ENCODE data around the gene DCTN4. TPM values are rescaled to one million over a fixed set of nuclear protein-coding genes. Genes with fewer than 3 reads are reported as not detected.

The DCTN4 gene
- total and polyA plus RNA-seq, 12 donors: 30.4 to 113 (median 84.3) TPM

- WGBS, 4 donors: 61 to 72% (median 69%) methylated on average over 6 of the region's 6 CpGs
- TF ChIP-seq CTCF (IDR thresholded peaks at IDR 0.05) (no peak), POLR2A (IDR thresholded peaks at IDR 0.05) (no peak)
- Histone ChIP-seq H3K36me3 (replicated peaks in 1 of 2) (no peaks in the 10 kb centered on the region), H3K9me3 (replicated peaks in 1 of 3) (no peaks in the 10 kb centered on the region), H3K27me3 (no peaks in the 10 kb centered on the region), H3K4me3 (no peak overlapping the region), H3K4me1 (replicated peaks in 1 of 2) (peaks cover 20 to 61% of the 10 kb centered on the region in 2 donors), H3K27ac (peak overlapping the region; percentile 40 to 85 (median 79))
- no peak for DNase-seq
- intact Hi-C loops (cut with DNase I): no loop called here
These were observed 30.6 kb upstream of the DCTN4 start for GRCh38 chr5:150789450-150789849.

DNA sequence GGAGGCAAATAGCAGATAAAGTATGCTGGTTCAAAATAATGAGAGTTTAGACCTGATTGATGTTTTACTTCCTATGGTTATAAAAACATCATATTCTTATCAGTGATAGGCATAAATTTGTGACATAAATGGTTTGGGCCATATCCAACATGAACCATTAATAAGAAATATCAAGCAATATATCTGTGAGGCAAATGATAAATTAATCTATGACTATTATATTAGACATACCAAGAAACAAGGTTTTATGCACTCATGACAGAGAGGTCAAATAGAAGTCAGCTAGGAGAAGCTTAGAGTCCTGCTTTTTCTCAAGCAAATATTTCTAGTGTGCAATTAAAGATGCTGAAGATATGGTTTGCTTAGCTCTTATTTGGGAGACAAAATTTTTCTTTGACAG lies 30.2 kb upstream of the DCTN4 start:
- no peaks in the 10 kb centered on the region for H3K9me3 ChIP-seq (replicated peaks in 1 of 3)
- no peak overlapping the region for H3K4me3 ChIP-seq
- intact Hi-C loops (cut with DNase I): no loop called here
- TF ChIP-seq POLR2A (IDR thresholded peaks at IDR 0.05) (no peak), CTCF (IDR thresholded peaks at IDR 0.05) (no peak)
- no peaks in the 10 kb centered on the region for H3K36me3 ChIP-seq (replicated peaks in 1 of 2)
- peaks cover 21 to 66% of the 10 kb centered on the region in 2 donors for H3K4me1 ChIP-seq (replicated peaks in 1 of 2)
- H3K27me3 ChIP-seq: no peaks in the 10 kb centered on the region
- no peak for DNase-seq
- H3K27ac ChIP-seq: peak overlapping the region in 4 of 5 donors; percentile 77 to 85 (median 80)

- 44 to 70% (median 55%) methylated on average over 1 of the region's 1 CpG for WGBS, 4 donors
These were observed 28.8 kb upstream of the DCTN4 start for GRCh38 chr5:150787656-150788055.

DNA sequence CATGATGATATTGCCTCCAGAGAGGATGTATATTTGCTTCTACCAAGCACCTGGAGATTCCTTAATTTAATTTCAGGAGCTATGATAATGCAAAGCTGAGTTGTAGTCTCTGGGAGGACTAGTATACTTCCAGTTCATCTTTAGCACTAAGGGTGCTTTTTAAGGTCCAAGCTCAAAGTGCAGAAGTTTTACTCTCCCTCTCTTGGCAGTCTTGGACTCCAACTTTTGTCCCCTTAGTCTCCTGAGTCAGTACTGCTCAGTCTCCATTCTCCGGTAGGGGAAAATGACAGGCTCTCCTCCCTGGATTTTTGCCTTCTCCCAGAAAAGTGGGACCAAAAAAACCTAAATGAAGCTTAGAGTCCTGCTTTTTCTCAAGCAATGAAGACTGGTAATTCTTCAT lies 28.1 kb upstream of the DCTN4 start:
- Histone ChIP-seq H3K27me3 (no peaks in the 10 kb centered on the region), H3K36me3 (replicated peaks in 1 of 2) (no peaks in the 10 kb centered on the region), H3K27ac (peak overlapping the region in 2 of 5 donors; percentile 51 to 82), H3K4me3 (no peak overlapping the region), H3K4me1 (replicated peaks in 1 of 2) (peaks cover 41 to 87% of the 10 kb centered on the region in 2 donors), H3K9me3 (replicated peaks in 1 of 3) (no peaks in the 10 kb centered on the region)
- no peak for DNase-seq
- intact Hi-C loops (cut with DNase I): no loop called here
- TF ChIP-seq CTCF (IDR thresholded peaks at IDR 0.05) (no peak), POLR2A (IDR thresholded peaks at IDR 0.05) (no peak)
- WGBS, 4 donors: 80 to 88% (median 84%) methylated on average over 1 of the region's 1 CpG

More at GRCh38 chr5:150787656-150788055, 28.8 kb upstream of the DCTN4 start:
- peaks cover 34 to 79% of the 10 kb centered on the region in 2 donors for H3K4me1 ChIP-seq (replicated peaks in 1 of 2)
- H3K36me3 ChIP-seq (replicated peaks in 1 of 2): no peaks in the 10 kb centered on the region
- no peaks in the 10 kb centered on the region for H3K27me3 ChIP-seq
- no peak for DNase-seq
- no peak overlapping the region for H3K4me3 ChIP-seq
- intact Hi-C loops (cut with DNase I): no loop called here
- H3K27ac ChIP-seq: peak overlapping the region in 2 of 5 donors; percentile 51 to 82
- no peaks in the 10 kb centered on the region for H3K9me3 ChIP-seq (replicated peaks in 1 of 3)
- TF ChIP-seq CTCF (IDR thresholded peaks at IDR 0.05) (no peak), POLR2A (IDR thresholded peaks at IDR 0.05) (no peak)

Measured in adrenal gland (tissue), 12 donors.